HFFc6 (cell line): Measurements from ENCODE around the gene KLK15. TPM values are rescaled to one million over a fixed set of nuclear protein-coding genes. Genes with fewer than 3 reads are reported as not detected.

Experiments used
- DNase-seq: peaks from one replicate; pipeline ENCODE4 v3.0.0-alpha.2; 2018
- H3K27ac Mint-ChIP-seq: 2 replicates; pipeline ENCODE4 v1.8.0; 2020; ENCODE audit warnings: mild to moderate bottlenecking, mixed read lengths
- H3K27me3 Mint-ChIP-seq: 2 replicates; pipeline ENCODE4 v1.8.0; 2021; ENCODE audit warnings: mild to moderate bottlenecking, moderate library complexity, mixed read lengths; ENCODE audit not compliant: insufficient read depth
- H3K36me3 Mint-ChIP-seq: 2 replicates; pipeline ENCODE4 v1.8.0; 2021; ENCODE audit warnings: low read depth, mixed read lengths
- H3K4me1 Mint-ChIP-seq: 2 replicates; pipeline ENCODE4 v1.8.0; 2020; ENCODE audit warnings: low read depth, mixed read lengths
- H3K4me3 Mint-ChIP-seq: 2 replicates; pipeline ENCODE4 v1.8.0; 2020; ENCODE audit warnings: mild to moderate bottlenecking, moderate library complexity, mixed read lengths
- H3K9me3 Mint-ChIP-seq: 2 replicates; pipeline ENCODE4 v1.8.0; 2020; ENCODE audit warnings: mild to moderate bottlenecking, mixed read lengths
- total RNA-seq, 6 experiments: library from RNA; stranded (reverse); fragmentation: NEBNext Ultra II Directional; extraction: Animal tissue kit (Norgen Biotek cat#: 25700); gene quantifications; 2 replicates in 1 of 6; 3 replicates in 5 of 6; pipeline ENCODE4 v1.2.3, GENCODE V29; 2021
- TF ChIP-seq, protein P1 (sequence below): fragments of 200-600 bp; sonication (generic); IDR thresholded peaks from 2 replicates; pipeline ENCODE4 v1.5.0; 2021; ENCODE audit warnings: antibody characterized with exemption, mild to moderate bottlenecking

Gene KLK15
- total RNA-seq, 6 experiments from 2014 or later: not detected

DNA sequence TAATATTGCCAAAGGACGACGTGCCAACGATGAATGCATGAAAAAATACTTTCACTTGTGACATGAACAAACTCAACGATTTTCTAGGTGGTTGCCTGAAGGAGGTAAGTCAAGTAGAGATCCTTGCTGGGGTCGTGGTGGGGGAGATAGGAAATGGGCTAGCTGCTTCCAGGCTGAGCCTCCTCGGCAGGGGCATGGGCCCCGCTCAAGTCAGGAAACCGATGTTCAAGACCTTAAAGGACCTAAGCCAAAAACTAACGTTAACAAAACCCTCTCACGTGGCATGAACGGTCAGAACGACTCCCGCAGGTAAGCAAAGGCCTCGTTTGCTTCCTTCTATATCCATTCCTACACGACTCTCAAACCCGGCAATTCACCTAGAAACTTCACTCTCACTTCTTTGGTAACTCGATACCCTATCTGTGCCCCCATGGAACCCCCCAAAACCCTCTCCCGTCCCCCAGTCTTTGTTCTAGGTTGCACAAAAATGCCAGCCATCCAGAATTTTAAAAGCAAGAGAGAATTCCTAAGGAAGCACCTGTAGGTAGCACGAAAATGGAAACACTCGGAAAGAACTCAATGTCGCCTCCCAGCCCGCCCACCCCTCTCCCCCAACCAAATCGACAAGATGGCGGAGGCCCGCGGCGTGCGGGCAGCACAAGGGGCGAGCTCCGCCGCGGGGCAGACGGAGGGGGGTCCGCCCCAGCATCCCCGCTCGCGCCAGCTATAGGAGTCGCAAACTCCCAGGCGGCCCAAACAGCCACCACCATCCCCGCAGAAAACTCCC, 29.5 kb downstream of the KLK15 start:
- Mint-ChIP-seq H3K36me3 (peaks cover 19% of the 10 kb centered on the region), H3K4me3 (peak overlapping the region; percentile 99)

DNA sequence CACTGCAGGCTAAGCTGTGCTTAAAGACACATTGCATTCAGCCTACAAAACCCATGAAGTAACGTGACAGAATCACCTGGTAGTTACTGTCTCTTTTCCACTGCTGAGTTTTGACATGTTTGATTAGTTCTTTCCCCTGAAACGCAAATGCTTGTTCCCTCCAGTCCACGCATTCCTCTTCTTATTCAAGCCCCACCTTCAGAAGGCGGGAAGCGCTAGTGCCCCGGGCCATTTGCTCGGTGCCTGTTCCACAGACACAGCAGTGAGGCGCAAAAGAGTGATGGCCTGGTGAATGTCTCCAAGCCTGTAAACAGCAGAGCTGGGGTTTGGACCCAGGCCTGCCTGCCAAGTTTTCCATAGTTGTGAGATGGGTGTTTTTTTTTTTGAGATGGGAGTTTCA, 32.3 kb downstream of the KLK15 start:
- peaks cover 11% of the 10 kb centered on the region for H3K27me3 Mint-ChIP-seq
- peak overlapping the region; percentile 35; the same call in 1 of the 2 replicates for H3K4me3 Mint-ChIP-seq
- peaks cover 21% of the 10 kb centered on the region for H3K4me1 Mint-ChIP-seq
- TF ChIP-seq, protein P1, sequence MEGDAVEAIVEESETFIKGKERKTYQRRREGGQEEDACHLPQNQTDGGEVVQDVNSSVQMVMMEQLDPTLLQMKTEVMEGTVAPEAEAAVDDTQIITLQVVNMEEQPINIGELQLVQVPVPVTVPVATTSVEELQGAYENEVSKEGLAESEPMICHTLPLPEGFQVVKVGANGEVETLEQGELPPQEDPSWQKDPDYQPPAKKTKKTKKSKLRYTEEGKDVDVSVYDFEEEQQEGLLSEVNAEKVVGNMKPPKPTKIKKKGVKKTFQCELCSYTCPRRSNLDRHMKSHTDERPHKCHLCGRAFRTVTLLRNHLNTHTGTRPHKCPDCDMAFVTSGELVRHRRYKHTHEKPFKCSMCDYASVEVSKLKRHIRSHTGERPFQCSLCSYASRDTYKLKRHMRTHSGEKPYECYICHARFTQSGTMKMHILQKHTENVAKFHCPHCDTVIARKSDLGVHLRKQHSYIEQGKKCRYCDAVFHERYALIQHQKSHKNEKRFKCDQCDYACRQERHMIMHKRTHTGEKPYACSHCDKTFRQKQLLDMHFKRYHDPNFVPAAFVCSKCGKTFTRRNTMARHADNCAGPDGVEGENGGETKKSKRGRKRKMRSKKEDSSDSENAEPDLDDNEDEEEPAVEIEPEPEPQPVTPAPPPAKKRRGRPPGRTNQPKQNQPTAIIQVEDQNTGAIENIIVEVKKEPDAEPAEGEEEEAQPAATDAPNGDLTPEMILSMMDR: no peak
- peaks cover 19% of the 10 kb centered on the region for H3K36me3 Mint-ChIP-seq
- H3K9me3 Mint-ChIP-seq: peaks cover 4% of the 10 kb centered on the region; the same call in 1 of the 2 replicates
- no peak for DNase-seq
- H3K27ac Mint-ChIP-seq: peak overlapping the region; percentile 26; the same call in 1 of the 2 replicates

More for the DNA sequence above, 29.5 kb downstream of the KLK15 start:
- Mint-ChIP-seq H3K27me3 (peaks cover 8% of the 10 kb centered on the region), H3K27ac (peak overlapping the region; percentile 100), H3K4me1 (peaks cover 25% of the 10 kb centered on the region), H3K9me3 (peaks cover 4% of the 10 kb centered on the region; the same call in 1 of the 2 replicates)
- TF ChIP-seq, protein P1: no peak
- DNase-seq: no peak

DNA sequence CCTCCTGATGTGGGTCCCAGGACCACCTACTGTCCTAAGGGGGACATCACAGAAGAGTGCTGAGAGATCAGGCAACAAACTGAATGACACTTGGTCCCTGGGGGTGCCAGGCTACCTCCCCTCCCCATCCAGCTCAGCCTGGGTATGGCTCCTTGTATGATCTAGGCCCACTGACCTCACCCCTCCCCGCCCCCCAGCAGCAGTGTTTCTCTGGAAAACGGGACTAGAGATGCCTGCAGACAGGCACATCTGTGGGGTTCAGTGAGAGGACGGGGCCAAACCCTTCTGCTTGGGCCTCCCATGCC, 33.9 kb downstream of the KLK15 start:
- DNase-seq: no peak
- Mint-ChIP-seq H3K9me3 (peaks cover 3% of the 10 kb centered on the region; the same call in 1 of the 2 replicates), H3K27me3 (peaks cover 7% of the 10 kb centered on the region), H3K27ac (no peak overlapping the region), H3K36me3 (peaks cover 19% of the 10 kb centered on the region), H3K4me3 (no peak overlapping the region), H3K4me1 (peaks cover 17% of the 10 kb centered on the region)
- TF ChIP-seq, protein P1: no peak

DNA sequence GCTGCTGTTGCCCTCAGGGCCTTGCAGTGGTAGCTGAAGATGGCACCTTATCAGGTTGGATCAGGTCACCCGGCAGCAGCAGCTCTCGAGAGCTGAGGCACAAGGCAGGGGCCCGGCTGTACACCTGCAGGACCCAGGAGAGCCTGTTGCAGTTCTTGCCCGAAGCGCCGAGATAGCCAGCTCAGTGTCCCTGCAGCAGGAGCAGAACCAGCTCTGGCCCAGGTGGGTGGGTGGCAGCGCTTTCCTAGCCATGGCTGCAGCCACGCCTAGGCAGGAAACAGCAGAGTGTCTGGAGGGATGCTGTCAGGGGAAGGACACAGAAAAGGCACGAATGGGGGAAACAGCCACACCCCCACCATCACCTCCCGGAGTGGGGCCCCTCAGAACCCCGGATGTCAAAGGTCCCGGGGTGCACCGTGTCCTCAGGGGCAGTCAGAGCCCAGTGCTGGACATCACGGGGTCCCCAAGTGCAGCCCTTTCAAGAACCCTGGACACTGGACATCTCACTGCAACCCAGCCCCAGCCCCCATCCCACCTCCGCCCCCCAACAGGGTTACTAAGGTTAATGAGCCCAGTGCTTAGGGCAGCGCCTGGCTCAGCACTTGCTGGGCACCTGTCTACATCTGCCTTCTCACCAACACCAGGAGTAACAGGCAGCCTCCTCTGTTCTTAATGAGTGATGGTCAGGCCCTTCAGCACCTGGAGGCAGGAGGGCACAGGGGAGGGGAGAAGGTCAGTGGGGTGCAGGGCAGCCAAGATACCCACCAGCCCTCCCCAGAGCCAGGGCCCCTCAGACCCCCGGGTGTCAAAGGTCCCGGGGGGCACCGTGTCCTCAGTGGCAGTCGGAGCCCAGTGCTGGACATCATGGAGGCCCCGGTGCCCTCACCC, 34.5 kb downstream of the KLK15 start:
- TF ChIP-seq, protein P1: no peak
- Mint-ChIP-seq H3K36me3 (peaks cover 14% of the 10 kb centered on the region), H3K27ac (no peak overlapping the region), H3K4me3 (no peak overlapping the region), H3K27me3 (peaks cover 4% of the 10 kb centered on the region), H3K9me3 (no peaks in the 10 kb centered on the region), H3K4me1 (peaks cover 17% of the 10 kb centered on the region)
- DNase-seq: no peak

DNA sequence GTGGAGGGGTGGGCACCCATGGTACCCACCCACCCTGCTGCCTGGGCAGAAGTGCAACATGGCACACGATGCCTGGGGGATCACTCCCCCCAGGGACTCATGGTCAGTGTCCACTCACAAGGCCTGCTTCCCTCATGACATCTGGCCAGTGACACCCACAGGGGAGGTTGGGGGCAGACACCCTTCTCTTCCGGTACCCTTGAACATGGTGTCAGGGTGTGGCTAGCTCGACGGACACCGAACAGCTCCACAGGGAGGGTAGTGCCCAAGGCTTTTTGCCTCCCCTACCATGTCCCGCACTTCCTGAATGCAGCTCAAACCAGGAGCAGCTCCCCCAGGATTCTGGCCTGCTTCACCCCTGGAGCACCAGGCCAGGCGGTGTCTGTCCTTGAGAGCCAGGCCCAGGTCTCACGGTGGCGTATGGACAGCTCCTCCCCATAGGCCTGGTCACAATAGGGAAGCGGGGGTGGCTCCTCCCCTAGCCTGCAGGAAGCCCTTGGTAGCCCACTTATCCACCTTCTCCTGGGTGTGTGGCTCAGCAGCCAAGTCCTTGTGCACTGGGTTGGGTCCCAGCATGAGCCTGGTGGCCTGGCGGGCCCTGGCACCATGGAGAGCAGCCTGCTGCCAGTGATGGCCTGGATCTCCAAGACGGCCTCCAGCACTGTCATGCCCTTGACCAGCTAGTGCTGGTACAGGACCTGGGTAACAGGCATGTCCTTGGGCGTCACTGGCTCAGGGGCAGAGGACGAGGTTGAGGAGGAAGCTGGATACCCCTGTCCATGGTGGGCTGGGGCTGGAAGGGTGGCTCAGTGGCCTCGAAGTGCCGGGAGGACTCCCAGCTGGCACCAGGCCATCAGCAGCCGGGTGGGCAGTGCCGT, 35.4 kb downstream of the KLK15 start:
- Mint-ChIP-seq H3K27ac (no peak overlapping the region), H3K9me3 (no peaks in the 10 kb centered on the region), H3K4me3 (no peak overlapping the region), H3K27me3 (peaks cover 8% of the 10 kb centered on the region), H3K36me3 (peaks cover 6% of the 10 kb centered on the region; the same call in 1 of the 2 replicates), H3K4me1 (peaks cover 16% of the 10 kb centered on the region)
- no peak for DNase-seq
- TF ChIP-seq, protein P1: no peak
